Measurements from ENCODE around the gene HAPLN2. TPM values are rescaled to one million over a fixed set of nuclear protein-coding genes. Genes with fewer than 3 reads are reported as not detected.

The HAPLN2 gene
- total and polyA plus RNA-seq, 12 donors: 0.17 to 3.1 (median 1.1) TPM; not detected in 4

GRCh38 chr1:156658945-156659574 lies 39.8 kb downstream of the HAPLN2 start:
- no peaks in the 10 kb centered on the region for H3K9me3 ChIP-seq (replicated peaks in 1 of 3)
- H3K4me1 ChIP-seq (replicated peaks in 1 of 2): peaks cover 36 to 72% of the 10 kb centered on the region in 2 donors
- H3K4me3 ChIP-seq: no peak overlapping the region
- no peak for TF ChIP-seq CTCF (IDR thresholded peaks at IDR 0.05)
- intact Hi-C loops (cut with DNase I): loop anchor here in 1 of 2 donors (5.0 kb wide), 1 partner anchor 37 kb away; no protein-coding TSS in a partner anchor
- 66 to 80% (median 78%) methylated on average over 5 to 10 of the region's 10 CpGs for WGBS, 4 donors
- H3K27ac ChIP-seq: no peak overlapping the region
- H3K27me3 ChIP-seq: no peaks in the 10 kb centered on the region
- peak in 1 of 7 donors; percentile 15 for DNase-seq
- H3K36me3 ChIP-seq (replicated peaks in 1 of 2): no peaks in the 10 kb centered on the region

- no peaks in the 10 kb centered on the region for H3K27me3 ChIP-seq
- H3K9me3 ChIP-seq (replicated peaks in 1 of 3): no peaks in the 10 kb centered on the region
- TF ChIP-seq CTCF (IDR thresholded peaks at IDR 0.05) (no peak), POLR2A (IDR thresholded peaks at IDR 0.05) (no peak)
- peak overlapping the region in 1 of 4 donors; percentile 53 for H3K4me3 ChIP-seq
- intact Hi-C loops (cut with DNase I): loop anchor here in 1 of 2 donors (5.0 kb wide), 1 partner anchor 37 kb away; no protein-coding TSS in a partner anchor
- peak overlapping the region in 2 of 5 donors; percentile 91 to 93 for H3K27ac ChIP-seq
- peak in 1 of 7 donors; percentile 12 for DNase-seq
- no peaks in the 10 kb centered on the region for H3K36me3 ChIP-seq (replicated peaks in 1 of 2)
- H3K4me1 ChIP-seq (replicated peaks in 1 of 2): peaks cover 42 to 75% of the 10 kb centered on the region in 2 donors
- 7 to 16% (median 15%) methylated on average over 6 of the region's 6 CpGs for WGBS, 4 donors
Measured at GRCh38 chr1:156659661-156659987, 40.4 kb downstream of the HAPLN2 start.

GRCh38 chr1:156659988-156660751 lies 41.0 kb downstream of the HAPLN2 start:
- intact Hi-C loops (cut with DNase I): loop anchor here in 1 of 2 donors (5.0 kb wide), 1 partner anchor 38 kb away; no protein-coding TSS in a partner anchor
- 5 to 8% (median 6%) methylated on average over 10 to 38 of the region's 38 CpGs for WGBS, 4 donors
- Histone ChIP-seq H3K9me3 (replicated peaks in 1 of 3) (no peaks in the 10 kb centered on the region), H3K27me3 (no peaks in the 10 kb centered on the region), H3K36me3 (replicated peaks in 1 of 2) (no peaks in the 10 kb centered on the region), H3K4me3 (peak overlapping the region in 1 of 4 donors; percentile 53), H3K27ac (peak overlapping the region; percentile 42 to 93 (median 89)), H3K4me1 (replicated peaks in 1 of 2) (peaks cover 42 to 75% of the 10 kb centered on the region in 2 donors)
- peak; percentile 97 to 99 (median 98) for DNase-seq
- TF ChIP-seq POLR2A (IDR thresholded peaks at IDR 0.05) (peak in 1 of 2 donors; percentile 54), CTCF (IDR thresholded peaks at IDR 0.05) (peak; percentile 98 to 100 (median 99))

GRCh38 chr1:156660752-156661112 lies 41.5 kb downstream of the HAPLN2 start:
- no peak for TF ChIP-seq CTCF (IDR thresholded peaks at IDR 0.05)
- peak overlapping the region; percentile 42 to 93 (median 89) for H3K27ac ChIP-seq
- 42 to 81% (median 74%) methylated on average over 2 of the region's 2 CpGs for WGBS, 4 donors
- peak in 2 of 7 donors; percentile 19 to 27 for DNase-seq
- no peaks in the 10 kb centered on the region for H3K36me3 ChIP-seq (replicated peaks in 1 of 2)
- peak overlapping the region in 2 of 4 donors; percentile 25 to 53 for H3K4me3 ChIP-seq
- intact Hi-C loops (cut with DNase I): no loop called here
- H3K27me3 ChIP-seq: no peaks in the 10 kb centered on the region
- H3K4me1 ChIP-seq (replicated peaks in 1 of 2): peaks cover 42 to 78% of the 10 kb centered on the region in 2 donors
- H3K9me3 ChIP-seq (replicated peaks in 1 of 3): no peaks in the 10 kb centered on the region

All from adrenal gland (tissue), 12 donors.